Activated naive CD8-positive, alpha-beta T cell treated with anti-CD3 and anti-CD28 coated beads for 36 hours (primary cell): ENCODE results near the gene RGS3. TPM values are rescaled to one million over a fixed set of nuclear protein-coding genes. Genes with fewer than 3 reads are reported as not detected.
A peak's percentile ranks its signal among the peaks of the same experiment; 100 is the strongest.

ENCODE experiments used
- DNase-seq: peaks from one replicate; pipeline ENCODE4 v3.0.0; 2021
- H3K27ac Mint-ChIP-seq: one replicate; pipeline ENCODE4 v1.8.0; 2022; ENCODE audit warnings: mild to moderate bottlenecking, moderate library complexity, mixed read lengths
- H3K27me3 Mint-ChIP-seq: one replicate; pipeline ENCODE4 v1.8.0; 2022; ENCODE audit warnings: mild to moderate bottlenecking, mixed read lengths
- H3K36me3 Mint-ChIP-seq: one replicate; pipeline ENCODE4 v1.8.0; 2021; ENCODE audit warnings: mild to moderate bottlenecking, mixed read lengths
- H3K4me1 Mint-ChIP-seq: one replicate; pipeline ENCODE4 v1.8.0; 2021; ENCODE audit warnings: mixed read lengths
- H3K4me3 Mint-ChIP-seq: one replicate; pipeline ENCODE4 v1.8.0; 2022; ENCODE audit warnings: mild to moderate bottlenecking, moderate library complexity, mixed read lengths
- H3K9me3 Mint-ChIP-seq: one replicate; pipeline ENCODE4 v1.8.0; 2022; ENCODE audit warnings: mixed read lengths
- total RNA-seq, 2 experiments: library from RNA; stranded (reverse); gene quantifications; one replicate each; pipeline ENCODE4 v1.2.3, GENCODE V29; 2021

RGS3 gene
- total RNA-seq, 2 experiments from 2014 or later = 61.7 to 65.0 TPM

- peaks cover 42% of the 10 kb centered on the region for H3K4me1 Mint-ChIP-seq
- no peaks in the 10 kb centered on the region for H3K36me3 Mint-ChIP-seq
- DNase-seq = no peak
- no peaks in the 10 kb centered on the region for H3K27me3 Mint-ChIP-seq
- H3K27ac Mint-ChIP-seq = no peak overlapping the region
- H3K9me3 Mint-ChIP-seq = no peaks in the 10 kb centered on the region
- no peak overlapping the region for H3K4me3 Mint-ChIP-seq
These were observed 44.7 kb downstream of the RGS3 start for GRCh38 chr9:113508111-113508749.

- H3K27me3 Mint-ChIP-seq = no peaks in the 10 kb centered on the region
- no peaks in the 10 kb centered on the region for H3K36me3 Mint-ChIP-seq
- peaks cover 54% of the 10 kb centered on the region for H3K4me1 Mint-ChIP-seq
These were observed 45.9 kb downstream of the RGS3 start for GRCh38 chr9:113509463-113509862.

GRCh38 chr9:113511047-113511521, 47.6 kb downstream of the RGS3 start:
- H3K9me3 Mint-ChIP-seq = no peaks in the 10 kb centered on the region
- H3K27me3 Mint-ChIP-seq = no peaks in the 10 kb centered on the region
- no peak overlapping the region for H3K4me3 Mint-ChIP-seq
- no peak for DNase-seq
- peaks cover 61% of the 10 kb centered on the region for H3K4me1 Mint-ChIP-seq
- H3K27ac Mint-ChIP-seq = peak overlapping the region; percentile 97
- H3K36me3 Mint-ChIP-seq = no peaks in the 10 kb centered on the region

More at GRCh38 chr9:113509463-113509862, 45.9 kb downstream of the RGS3 start:
- no peak overlapping the region for H3K4me3 Mint-ChIP-seq
- H3K9me3 Mint-ChIP-seq = no peaks in the 10 kb centered on the region
- no peak overlapping the region for H3K27ac Mint-ChIP-seq
- DNase-seq = no peak

DNA sequence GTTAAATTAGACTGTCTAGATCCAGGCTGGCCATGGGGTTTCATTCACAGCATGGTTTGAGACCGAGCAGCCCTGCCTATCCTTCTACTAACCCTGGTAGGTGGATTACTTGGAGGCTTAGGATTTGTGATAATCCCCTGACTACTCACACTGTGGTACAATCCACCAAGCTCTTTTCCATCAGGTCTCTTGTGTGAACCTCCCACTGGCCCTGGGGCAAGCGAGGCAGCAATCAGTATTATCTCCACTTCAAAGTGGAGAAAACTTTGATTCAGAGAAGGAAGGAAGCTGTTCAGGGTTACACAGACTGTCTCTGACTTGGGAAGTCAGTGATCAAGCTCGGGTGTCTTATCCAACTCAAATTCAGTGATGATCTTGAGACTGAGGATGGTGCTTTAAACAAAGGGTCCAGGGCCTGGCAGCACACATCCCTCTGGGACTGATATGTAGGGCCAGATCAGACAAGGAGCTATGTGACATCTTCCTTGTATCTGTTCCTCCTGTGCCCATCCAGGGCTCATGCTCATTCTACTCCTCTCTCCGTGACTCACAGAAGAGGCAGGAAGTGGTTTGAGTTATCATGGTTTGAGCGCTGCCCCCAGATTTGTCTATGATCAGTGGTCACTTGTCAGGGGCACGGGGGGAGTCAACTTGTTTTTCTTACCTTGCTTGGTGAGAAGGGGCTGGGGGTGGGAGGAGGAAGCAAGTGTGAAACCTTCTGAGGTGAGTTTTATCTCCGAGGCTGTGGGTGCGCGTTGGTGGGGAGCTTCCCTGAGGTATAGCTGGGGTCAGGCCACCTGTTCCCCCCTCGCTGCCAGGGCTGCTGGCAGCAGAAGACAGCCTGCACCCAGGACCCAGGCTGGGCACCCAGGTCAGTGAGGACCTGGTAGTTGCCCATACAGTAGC, 48.6 kb downstream of the RGS3 start:
- H3K27me3 Mint-ChIP-seq = no peaks in the 10 kb centered on the region
- peak overlapping the region; percentile 97 for H3K27ac Mint-ChIP-seq
- peaks cover 69% of the 10 kb centered on the region for H3K4me1 Mint-ChIP-seq
- H3K4me3 Mint-ChIP-seq = peak overlapping the region; percentile 60
- no peaks in the 10 kb centered on the region for H3K9me3 Mint-ChIP-seq
- H3K36me3 Mint-ChIP-seq = no peaks in the 10 kb centered on the region
- DNase-seq = peak; percentile 85

DNA sequence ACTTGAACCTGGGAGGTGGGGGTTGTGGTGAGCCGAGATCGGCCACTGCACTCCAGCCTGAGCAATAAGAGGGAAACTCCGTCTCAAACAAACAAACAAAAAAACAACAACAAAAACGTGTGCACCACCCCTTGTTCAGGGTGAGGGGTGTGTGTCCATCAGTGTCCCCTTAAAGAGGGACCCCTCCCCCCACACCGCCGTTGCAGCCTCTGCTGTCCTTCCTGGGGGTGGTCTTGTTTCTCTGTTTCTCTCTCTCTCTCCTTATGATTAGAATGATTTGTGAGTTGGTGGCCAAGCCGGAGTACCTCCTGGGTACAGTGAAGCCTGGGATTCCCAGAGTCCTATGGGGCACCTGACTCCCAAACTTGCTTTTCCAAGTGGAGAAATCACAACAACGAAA, 49.6 kb downstream of the RGS3 start:
- H3K9me3 Mint-ChIP-seq = no peaks in the 10 kb centered on the region
- H3K27ac Mint-ChIP-seq = peak overlapping the region; percentile 97
- peak overlapping the region; percentile 70 for H3K4me3 Mint-ChIP-seq
- no peak for DNase-seq
- peaks cover 2% of the 10 kb centered on the region for H3K36me3 Mint-ChIP-seq
- H3K4me1 Mint-ChIP-seq = peaks cover 70% of the 10 kb centered on the region
- no peaks in the 10 kb centered on the region for H3K27me3 Mint-ChIP-seq

DNA sequence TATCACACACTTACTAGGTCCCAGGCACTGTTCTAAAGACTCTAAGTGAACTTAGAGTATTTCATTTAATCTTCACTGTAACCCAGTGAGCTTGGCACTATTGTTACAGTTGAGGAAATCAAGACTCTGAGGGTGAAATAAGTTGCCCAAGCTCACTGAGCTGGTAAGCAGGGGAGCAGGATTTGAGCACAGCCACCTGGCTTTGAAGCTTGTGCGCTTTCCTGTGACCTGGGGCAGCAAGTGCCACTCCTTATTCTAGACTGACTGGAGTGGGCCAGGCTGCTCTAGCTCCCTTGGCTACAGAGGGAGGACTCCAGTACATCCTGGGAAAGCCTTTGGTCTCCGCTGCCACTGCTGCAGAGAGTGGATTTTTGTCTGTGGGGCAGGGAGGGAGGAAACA, 50.0 kb downstream of the RGS3 start:
- Mint-ChIP-seq H3K4me3 (peak overlapping the region; percentile 70), H3K36me3 (peaks cover 7% of the 10 kb centered on the region), H3K4me1 (peaks cover 68% of the 10 kb centered on the region), H3K27ac (peak overlapping the region; percentile 97), H3K27me3 (no peaks in the 10 kb centered on the region), H3K9me3 (no peaks in the 10 kb centered on the region)
- no peak for DNase-seq

DNA sequence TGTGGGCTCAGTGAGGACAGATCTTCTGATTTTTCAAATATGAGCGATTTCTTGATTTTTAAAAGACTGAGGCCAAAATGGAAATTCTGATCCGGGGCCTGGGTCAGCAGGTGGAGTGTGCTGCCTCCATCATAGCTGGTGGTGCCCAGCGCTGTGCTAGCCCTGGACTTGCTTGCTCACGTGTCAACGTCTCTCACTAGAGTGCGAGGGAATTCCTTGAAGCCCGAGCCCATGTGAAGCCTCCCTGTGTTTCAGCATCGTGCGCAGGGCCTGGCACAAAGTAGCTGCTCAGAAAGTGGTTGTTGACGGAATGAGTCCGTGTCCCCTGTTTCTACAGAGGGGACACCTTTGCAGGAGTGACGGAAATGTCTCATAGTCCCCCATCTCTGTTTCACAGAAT, 50.5 kb downstream of the RGS3 start:
- peak overlapping the region; percentile 97 for H3K27ac Mint-ChIP-seq
- H3K36me3 Mint-ChIP-seq = peaks cover 12% of the 10 kb centered on the region
- peaks cover 71% of the 10 kb centered on the region for H3K4me1 Mint-ChIP-seq
- H3K9me3 Mint-ChIP-seq = no peaks in the 10 kb centered on the region
- no peaks in the 10 kb centered on the region for H3K27me3 Mint-ChIP-seq
- H3K4me3 Mint-ChIP-seq = no peak overlapping the region
- no peak for DNase-seq

- H3K36me3 Mint-ChIP-seq = peaks cover 19% of the 10 kb centered on the region
- no peak overlapping the region for H3K4me3 Mint-ChIP-seq
- no peaks in the 10 kb centered on the region for H3K9me3 Mint-ChIP-seq
- H3K27me3 Mint-ChIP-seq = no peaks in the 10 kb centered on the region
- no peak for DNase-seq
- H3K27ac Mint-ChIP-seq = peak overlapping the region; percentile 44
- peaks cover 76% of the 10 kb centered on the region for H3K4me1 Mint-ChIP-seq
These were observed 51.2 kb downstream of the RGS3 start for GRCh38 chr9:113514748-113515147.

- Mint-ChIP-seq H3K36me3 (peaks cover 30% of the 10 kb centered on the region), H3K27me3 (no peaks in the 10 kb centered on the region), H3K4me3 (no peak overlapping the region), H3K4me1 (peaks cover 78% of the 10 kb centered on the region), H3K9me3 (no peaks in the 10 kb centered on the region), H3K27ac (peak overlapping the region; percentile 93)
- no peak for DNase-seq
These were observed 52.3 kb downstream of the RGS3 start for GRCh38 chr9:113515862-113516261.

DNA sequence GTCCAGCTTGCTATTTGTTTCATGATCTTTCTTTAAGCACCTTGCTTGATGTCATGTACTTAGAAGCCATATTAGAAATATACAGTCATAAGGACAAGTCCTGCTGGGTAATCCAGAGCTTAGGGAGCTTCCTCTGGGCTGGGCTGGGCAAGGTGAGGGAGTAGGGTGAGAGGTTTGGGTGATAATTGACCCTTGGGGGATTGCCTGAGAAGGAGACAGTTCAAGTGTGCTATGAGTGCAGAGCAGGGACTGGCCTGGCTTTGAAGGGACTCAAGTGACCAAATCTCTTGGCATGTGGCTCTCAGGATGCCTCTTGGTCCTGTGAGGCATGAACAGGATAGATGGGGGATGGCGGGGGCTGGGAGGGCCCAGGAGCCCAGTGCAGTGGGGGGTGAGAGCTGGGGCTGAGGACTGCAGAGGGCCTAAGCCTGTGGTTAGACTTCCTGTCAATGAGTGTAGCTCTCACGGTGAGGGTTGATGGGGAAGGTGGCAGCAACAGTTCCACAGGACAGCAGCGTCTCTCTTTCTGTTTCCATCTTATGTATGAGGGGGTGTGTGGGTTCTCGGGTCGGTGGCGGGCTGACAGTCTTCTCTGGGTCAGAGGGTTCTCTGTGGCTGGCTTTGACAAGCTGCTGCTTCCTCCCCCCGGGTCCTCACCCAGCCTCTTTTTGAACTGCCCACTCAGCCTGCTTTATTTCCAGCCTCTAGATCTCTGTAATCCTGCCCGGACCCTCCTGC, 53.5 kb downstream of the RGS3 start:
- Mint-ChIP-seq H3K4me1 (peaks cover 74% of the 10 kb centered on the region), H3K27ac (peak overlapping the region; percentile 93), H3K4me3 (peak overlapping the region; percentile 89), H3K36me3 (peaks cover 38% of the 10 kb centered on the region), H3K9me3 (no peaks in the 10 kb centered on the region), H3K27me3 (no peaks in the 10 kb centered on the region)
- DNase-seq = peak; percentile 84

DNA sequence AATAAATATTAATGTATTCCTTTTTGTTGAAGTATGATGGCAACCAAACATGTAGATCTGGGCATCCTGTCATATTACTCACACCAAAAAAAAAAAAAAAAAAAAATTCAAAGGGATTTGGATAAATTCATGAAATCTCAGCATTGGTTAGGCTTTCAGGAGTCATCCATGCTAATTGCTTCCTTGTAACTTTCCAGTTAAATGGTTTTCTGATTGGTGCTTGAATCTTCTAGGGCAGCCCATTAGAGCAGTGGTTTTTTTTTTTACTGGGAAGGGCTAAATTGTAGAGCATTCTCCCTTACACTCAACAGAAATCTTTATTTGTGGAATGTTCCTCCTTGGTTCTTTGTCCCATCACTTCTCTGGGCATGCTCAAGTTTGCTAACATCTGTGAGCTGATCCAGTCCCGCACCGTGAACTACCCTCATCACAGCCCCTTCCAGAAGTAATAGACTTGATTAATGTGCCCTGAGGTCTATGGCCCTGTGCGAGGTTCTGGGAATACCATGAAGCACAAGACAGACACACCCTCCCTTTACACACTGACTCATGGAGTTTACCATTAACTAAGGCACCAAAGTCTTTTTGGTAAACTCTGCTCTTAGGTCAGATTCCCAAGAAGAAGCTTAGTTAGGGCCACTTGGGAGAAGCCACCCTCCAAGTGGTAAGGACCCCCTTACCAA, 56.0 kb downstream of the RGS3 start:
- Mint-ChIP-seq H3K36me3 (peaks cover 59% of the 10 kb centered on the region), H3K4me3 (peak overlapping the region; percentile 89), H3K4me1 (peaks cover 74% of the 10 kb centered on the region), H3K27me3 (no peaks in the 10 kb centered on the region), H3K9me3 (no peaks in the 10 kb centered on the region), H3K27ac (peak overlapping the region; percentile 78)
- DNase-seq = no peak

- Mint-ChIP-seq H3K27me3 (no peaks in the 10 kb centered on the region), H3K4me3 (peak overlapping the region; percentile 89), H3K4me1 (peaks cover 74% of the 10 kb centered on the region), H3K27ac (peak overlapping the region; percentile 78), H3K36me3 (peaks cover 64% of the 10 kb centered on the region), H3K9me3 (no peaks in the 10 kb centered on the region)
- DNase-seq = peak; percentile 58
These were observed 56.6 kb downstream of the RGS3 start for GRCh38 chr9:113520109-113520642.

DNA sequence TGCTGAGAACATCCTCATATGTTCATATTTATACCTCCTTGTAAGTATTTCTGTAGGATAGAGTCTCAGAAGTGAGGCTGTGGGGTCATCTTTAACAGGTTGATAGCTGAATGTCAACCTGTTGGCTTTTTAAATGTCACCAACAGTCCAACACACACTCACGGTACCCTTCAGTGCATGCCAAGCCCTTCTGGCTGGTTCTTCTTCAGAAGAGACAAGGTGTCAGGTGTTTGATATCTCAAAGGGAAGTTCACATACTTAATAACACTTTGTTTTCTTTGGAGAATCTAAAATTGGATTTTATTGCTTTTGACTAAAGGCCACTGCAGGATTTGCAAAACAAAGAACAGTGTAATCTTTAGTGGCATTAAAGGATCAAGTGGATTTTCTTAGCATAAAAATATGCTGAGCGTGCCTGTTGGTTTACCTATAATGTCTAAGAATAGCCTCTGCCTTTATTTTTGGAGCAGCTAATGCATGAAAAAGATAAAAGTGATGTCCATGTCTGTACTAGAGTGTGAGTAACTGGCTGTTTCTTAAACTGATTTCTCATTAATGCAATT, 58.2 kb downstream of the RGS3 start:
- no peaks in the 10 kb centered on the region for H3K27me3 Mint-ChIP-seq
- H3K27ac Mint-ChIP-seq = peak overlapping the region; percentile 57
- peaks cover 78% of the 10 kb centered on the region for H3K4me1 Mint-ChIP-seq

DNA sequence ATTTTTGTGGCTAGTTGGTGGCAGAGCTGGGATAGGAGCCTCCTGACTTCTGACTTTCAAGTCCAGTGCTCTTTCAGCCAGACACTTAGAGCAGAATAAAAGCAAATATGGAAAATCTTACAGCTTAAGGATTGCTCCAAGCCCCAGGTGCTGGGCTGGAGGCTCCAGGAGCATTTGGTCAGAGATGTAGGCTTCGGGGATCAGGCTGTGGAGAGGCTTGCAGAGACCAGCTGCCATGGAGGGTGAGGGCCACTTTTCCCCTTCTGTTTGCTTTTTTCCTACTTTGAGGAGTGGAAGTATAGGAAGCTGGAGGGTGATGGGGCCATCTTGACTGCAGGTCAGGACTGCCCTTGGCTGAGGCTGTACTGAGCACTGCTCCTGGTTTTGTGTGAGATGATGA, 58.9 kb downstream of the RGS3 start:
- H3K27ac Mint-ChIP-seq = peak overlapping the region; percentile 82
- H3K4me3 Mint-ChIP-seq = peak overlapping the region; percentile 71
- no peaks in the 10 kb centered on the region for H3K9me3 Mint-ChIP-seq
- no peak for DNase-seq
- H3K27me3 Mint-ChIP-seq = no peaks in the 10 kb centered on the region
- H3K36me3 Mint-ChIP-seq = peaks cover 83% of the 10 kb centered on the region
- H3K4me1 Mint-ChIP-seq = peaks cover 80% of the 10 kb centered on the region

More for the DNA sequence above, 58.2 kb downstream of the RGS3 start:
- no peak for DNase-seq
- peaks cover 77% of the 10 kb centered on the region for H3K36me3 Mint-ChIP-seq
- H3K9me3 Mint-ChIP-seq = no peaks in the 10 kb centered on the region
- peak overlapping the region; percentile 71 for H3K4me3 Mint-ChIP-seq
